Activated naive CD4-positive, alpha-beta T cell treated with anti-CD3 and anti-CD28 coated beads, Interleukin-2, amount 10 ng/mL, durations not matched to agents 7 days and 5 days (primary cell): Measurements from ENCODE around the gene AIPL1.

ENCODE experiments used
- CTCF ChIA-PET: fragments of 350-600 bp; sonication (Branson Sonifier 250); formaldehyde crosslinking; loops from one replicate; lab custom pipeline; 2021; ENCODE audit warnings: antibody characterized with exemption; lab: Charles Lee
- DNase-seq: peaks from one replicate; pipeline ENCODE4 v3.0.0-alpha.2; 2020
- H3K27ac Mint-ChIP-seq: one replicate; pipeline ENCODE4 v1.8.0; 2021; ENCODE audit warnings: mild to moderate bottlenecking, moderate library complexity, mixed read lengths
- H3K27me3 Mint-ChIP-seq: one replicate; pipeline ENCODE4 v1.8.0; 2021; ENCODE audit warnings: mild to moderate bottlenecking, mixed read lengths
- H3K36me3 Mint-ChIP-seq: one replicate; pipeline ENCODE4 v1.8.0; 2021; ENCODE audit warnings: mixed read lengths
- H3K4me1 Mint-ChIP-seq: one replicate; pipeline ENCODE4 v1.8.0; 2021; ENCODE audit warnings: mixed read lengths
- H3K4me3 Mint-ChIP-seq: one replicate; pipeline ENCODE4 v1.8.0; 2021; ENCODE audit warnings: mild to moderate bottlenecking, moderate library complexity, mixed read lengths
- H3K9me3 Mint-ChIP-seq: one replicate; pipeline ENCODE4 v1.8.0; 2021; ENCODE audit warnings: mixed read lengths

AIPL1 gene

DNA sequence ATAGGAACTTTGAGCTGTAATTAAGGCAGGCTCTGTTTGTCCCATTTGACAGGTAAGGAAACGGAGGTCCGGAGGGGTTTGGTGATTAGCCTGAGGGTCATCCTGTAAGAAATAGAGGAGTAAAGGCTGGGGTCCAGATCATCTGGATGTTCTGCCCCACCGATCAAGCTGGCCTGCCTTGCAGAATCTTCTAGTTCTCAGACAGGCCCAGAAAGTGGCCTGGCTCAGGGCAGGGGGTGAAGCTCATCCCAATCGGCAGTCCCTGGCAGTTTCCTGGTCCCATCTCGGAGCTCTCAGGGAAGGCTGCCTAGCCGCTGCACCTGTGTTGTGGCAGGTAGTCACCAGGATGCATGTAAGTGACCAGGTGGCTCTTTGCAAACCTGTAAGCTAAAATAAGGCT lies 13.6 kb upstream of the AIPL1 start:
- Mint-ChIP-seq H3K4me3 (no peak overlapping the region), H3K27ac (no peak overlapping the region), H3K27me3 (peaks cover 21% of the 10 kb centered on the region), H3K9me3 (no peaks in the 10 kb centered on the region), H3K36me3 (peaks cover 25% of the 10 kb centered on the region), H3K4me1 (peaks cover 21% of the 10 kb centered on the region)
- DNase-seq: no peak
- CTCF ChIA-PET: interaction anchor here (0.7 kb wide), 1 partner anchor 18 kb away, joined by 3 read pairs; no protein-coding TSS in a partner anchor

DNA sequence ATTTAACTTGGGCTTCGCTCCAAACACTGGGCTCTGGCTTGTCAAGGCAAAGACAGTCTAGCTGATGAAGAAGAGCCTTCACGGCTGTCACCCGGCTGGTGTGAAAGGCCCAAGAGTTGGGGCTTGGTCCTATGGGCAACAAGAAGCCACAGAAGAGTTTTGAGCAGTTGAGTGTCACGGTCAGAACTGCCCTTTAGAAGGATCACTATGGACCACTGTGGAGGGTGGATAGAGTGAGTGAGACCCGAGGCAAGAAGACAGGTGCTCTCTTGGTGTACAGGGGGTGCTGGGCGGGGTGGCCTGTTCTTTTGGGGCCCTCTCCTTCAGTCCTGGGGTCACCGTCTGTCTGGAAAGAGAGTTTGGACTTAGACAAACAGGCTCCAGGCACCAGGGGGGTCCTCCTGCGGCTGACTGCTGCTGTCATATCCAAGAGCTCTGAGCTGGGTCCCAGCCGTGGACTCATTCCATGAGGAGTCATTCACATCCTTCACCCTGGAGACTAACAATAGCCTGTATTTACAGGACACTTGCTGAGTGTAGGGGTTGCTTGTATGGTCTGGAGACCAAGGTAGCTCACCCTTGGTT lies 11.7 kb upstream of the AIPL1 start:
- no peak overlapping the region for H3K4me3 Mint-ChIP-seq
- CTCF ChIA-PET: interaction anchor here (0.6 to 1.3 kb wide), 4 partner anchors 10 to 1464 kb away, joined by 3 to 4 read pairs (median 3); no protein-coding TSS in a partner anchor
- no peak for DNase-seq
- no peak overlapping the region for H3K27ac Mint-ChIP-seq
- peaks cover 25% of the 10 kb centered on the region for H3K36me3 Mint-ChIP-seq
- H3K9me3 Mint-ChIP-seq: no peaks in the 10 kb centered on the region
- H3K27me3 Mint-ChIP-seq: peaks cover 14% of the 10 kb centered on the region
- peaks cover 25% of the 10 kb centered on the region for H3K4me1 Mint-ChIP-seq

DNA sequence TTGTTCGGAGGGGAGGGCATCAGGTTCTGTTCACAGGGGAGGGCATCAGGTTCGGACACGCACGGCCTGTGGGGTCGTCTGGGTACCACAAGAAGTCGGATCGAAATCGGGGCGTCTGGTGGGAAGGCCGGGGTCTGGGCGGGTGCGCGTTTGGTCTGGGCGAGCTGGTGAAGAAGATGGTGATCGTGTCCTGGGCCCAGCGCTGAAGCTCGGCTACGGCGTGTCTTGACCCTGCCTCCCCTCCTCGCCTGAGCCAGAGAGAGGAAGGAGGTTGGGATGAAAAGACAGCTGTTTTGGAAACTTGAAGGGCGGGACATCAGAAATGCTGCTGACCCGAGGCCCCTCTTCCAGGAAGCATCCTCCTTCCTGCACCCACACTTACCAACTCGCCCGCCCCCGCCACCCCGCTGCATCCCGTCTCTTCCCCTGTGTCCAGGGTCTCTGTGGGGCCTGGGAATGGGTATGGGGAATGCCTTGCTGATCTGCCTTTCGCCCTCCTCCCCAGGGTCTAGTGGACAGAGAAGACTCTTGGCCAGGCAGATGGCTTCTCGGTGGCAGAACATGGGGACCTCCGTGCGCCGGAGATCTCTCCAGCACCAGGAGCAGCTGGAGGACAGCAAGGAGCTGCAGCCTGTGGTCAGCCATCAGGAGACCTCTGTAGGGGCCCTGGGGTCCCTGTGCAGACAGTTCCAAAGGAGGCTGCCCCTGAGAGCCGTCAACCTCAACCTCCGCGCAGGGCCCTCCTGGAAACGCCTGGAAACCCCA lies 9.8 kb upstream of the AIPL1 start:
- H3K9me3 Mint-ChIP-seq: no peaks in the 10 kb centered on the region
- CTCF ChIA-PET: no interaction called here
- peaks cover 26% of the 10 kb centered on the region for H3K27me3 Mint-ChIP-seq
- peak overlapping the region; percentile 97 for H3K4me3 Mint-ChIP-seq
- no peak for DNase-seq
- H3K27ac Mint-ChIP-seq: peak overlapping the region; percentile 90
- peaks cover 21% of the 10 kb centered on the region for H3K36me3 Mint-ChIP-seq
- H3K4me1 Mint-ChIP-seq: peaks cover 25% of the 10 kb centered on the region

DNA sequence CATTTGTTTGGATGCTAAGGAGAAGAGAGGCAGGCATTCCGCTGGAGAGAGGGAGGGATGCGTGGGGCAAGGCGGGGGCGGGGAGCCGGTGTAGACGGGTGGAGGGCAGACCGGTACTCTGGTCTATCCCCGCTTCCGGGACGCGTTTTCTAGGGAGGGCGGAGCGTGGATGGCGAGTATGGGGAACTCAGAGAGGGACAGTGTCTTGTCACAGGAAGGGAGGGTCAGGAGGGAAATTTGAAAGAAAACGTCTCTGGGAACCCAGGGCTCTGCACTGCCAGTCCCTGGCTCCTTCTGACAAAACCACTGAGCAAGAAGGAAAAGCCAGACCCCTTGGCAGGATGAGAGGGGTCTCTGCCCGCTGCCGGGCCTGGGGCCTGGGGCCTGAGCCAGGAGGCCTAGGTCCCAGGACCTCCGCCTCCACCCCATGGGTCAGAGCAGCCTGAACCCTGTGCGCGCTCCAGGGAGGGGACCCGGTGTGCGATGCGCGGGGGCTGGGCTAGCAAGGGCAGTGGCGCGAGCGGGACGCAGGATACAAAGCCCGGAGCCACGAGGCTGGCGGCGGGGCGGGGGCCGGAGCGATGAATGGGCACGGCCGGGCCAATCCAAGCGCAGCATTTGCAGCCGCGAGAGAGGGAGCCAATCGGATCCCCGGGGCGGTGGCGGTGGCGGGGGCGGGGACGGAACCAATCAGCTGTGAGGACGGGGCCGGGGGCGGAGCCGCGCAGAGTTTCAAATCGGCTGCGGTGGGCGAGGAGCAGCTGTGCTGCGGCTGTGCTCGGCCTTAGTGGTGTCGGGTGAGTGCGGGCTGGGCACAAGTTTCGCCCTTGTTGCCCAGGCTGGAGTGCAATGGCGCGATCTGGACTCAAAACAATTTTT lies 9.0 kb upstream of the AIPL1 start, which contains the start of gene PIMREG:
Gene PIMREG, plus strand, starts transcription at position 764 of the 879 bp plus-strand sequence. CDS start 656 bp downstream, outside the sequence.
- DNase-seq: peak; percentile 97
- H3K9me3 Mint-ChIP-seq: no peaks in the 10 kb centered on the region
- peak within 1 kb of the TSS; percentile 90 for H3K27ac Mint-ChIP-seq
- CTCF ChIA-PET: no interaction called here
- peaks cover 34% of the 10 kb centered on the region for H3K27me3 Mint-ChIP-seq
- peaks cover 25% of the 10 kb centered on the region for H3K4me1 Mint-ChIP-seq
- peak within 1 kb of the TSS; percentile 97 for H3K4me3 Mint-ChIP-seq
- peaks cover 15% of the 10 kb centered on the region for H3K36me3 Mint-ChIP-seq

DNA sequence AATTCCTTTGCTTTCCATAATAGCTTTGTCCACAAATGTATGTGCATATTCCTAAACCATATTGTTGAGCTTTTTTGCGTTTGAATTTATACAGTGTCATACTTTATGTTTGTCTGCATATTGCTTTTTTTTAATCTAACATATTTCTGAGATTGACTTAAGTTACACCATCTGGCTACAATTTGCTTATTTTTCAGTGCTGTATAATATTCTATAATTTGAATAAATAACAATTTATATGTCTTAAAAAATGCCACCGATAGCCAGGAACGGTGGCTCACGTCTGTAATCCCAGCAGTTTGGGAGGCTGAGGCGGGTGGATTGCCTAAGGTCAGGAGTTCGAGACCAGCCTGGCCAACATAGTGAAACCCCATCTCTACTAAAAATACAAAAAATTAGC lies 7.9 kb upstream of the AIPL1 start:
- peaks cover 12% of the 10 kb centered on the region for H3K36me3 Mint-ChIP-seq
- no peak overlapping the region for H3K4me3 Mint-ChIP-seq
- DNase-seq: no peak
- H3K27me3 Mint-ChIP-seq: peaks cover 42% of the 10 kb centered on the region
- peaks cover 25% of the 10 kb centered on the region for H3K4me1 Mint-ChIP-seq
- no peaks in the 10 kb centered on the region for H3K9me3 Mint-ChIP-seq
- no peak overlapping the region for H3K27ac Mint-ChIP-seq
- CTCF ChIA-PET: no interaction called here

DNA sequence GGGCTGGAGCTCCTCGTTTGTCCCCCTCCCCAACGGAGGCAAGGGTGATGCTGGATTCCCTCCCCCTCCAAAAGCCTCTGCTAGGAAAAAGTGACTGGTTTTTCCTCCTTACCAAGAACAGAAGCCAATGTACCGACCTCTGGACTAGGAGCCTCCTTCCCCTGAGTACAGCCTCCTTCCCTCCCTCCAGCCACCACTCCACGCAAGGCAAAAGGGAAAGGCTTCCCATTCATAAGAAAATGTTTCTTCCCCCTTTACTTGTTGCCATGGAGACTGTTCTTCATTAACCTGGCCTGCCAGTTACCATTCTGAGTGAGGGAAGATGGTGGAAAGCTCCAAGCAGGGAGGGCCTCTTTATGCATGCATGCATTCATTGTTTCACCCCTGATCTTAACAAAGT lies 5.0 kb upstream of the AIPL1 start:
- DNase-seq: no peak
- Mint-ChIP-seq H3K9me3 (no peaks in the 10 kb centered on the region), H3K4me1 (peaks cover 17% of the 10 kb centered on the region), H3K36me3 (peaks cover 3% of the 10 kb centered on the region), H3K27me3 (peaks cover 70% of the 10 kb centered on the region), H3K27ac (no peak overlapping the region), H3K4me3 (no peak overlapping the region)
- CTCF ChIA-PET: interaction anchor here (0.5 to 1.5 kb wide), 2 partner anchors 16 to 165 kb away, joined by 3 read pairs; no protein-coding TSS in a partner anchor

DNA sequence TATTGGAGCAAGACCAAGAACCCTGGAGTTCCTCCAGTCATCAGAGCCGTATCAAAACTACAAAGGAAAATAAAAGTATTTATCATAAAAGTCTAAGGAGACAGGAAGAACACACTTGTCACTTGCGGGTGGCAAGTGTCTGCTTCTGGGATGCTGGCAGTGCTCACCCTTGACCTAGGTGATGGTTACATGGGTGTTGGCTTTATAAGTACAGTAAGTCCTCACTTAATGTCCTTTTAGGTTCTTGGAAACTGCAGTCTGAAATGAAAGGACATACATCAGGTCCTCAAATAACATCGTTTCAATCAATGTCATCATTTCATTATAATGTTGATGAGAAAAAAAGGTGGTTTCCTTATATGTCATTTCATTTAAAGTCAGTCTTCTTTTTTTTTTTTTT lies 3.0 kb upstream of the AIPL1 start:
- H3K4me3 Mint-ChIP-seq: no peak overlapping the region
- H3K9me3 Mint-ChIP-seq: no peaks in the 10 kb centered on the region
- CTCF ChIA-PET: interaction anchor here (0.7 kb wide), 1 partner anchor 9 kb away, joined by 3 read pairs; no protein-coding TSS in a partner anchor
- H3K4me1 Mint-ChIP-seq: peaks cover 2% of the 10 kb centered on the region
- no peaks in the 10 kb centered on the region for H3K36me3 Mint-ChIP-seq
- peaks cover 78% of the 10 kb centered on the region for H3K27me3 Mint-ChIP-seq
- DNase-seq: no peak
- H3K27ac Mint-ChIP-seq: no peak overlapping the region

DNA sequence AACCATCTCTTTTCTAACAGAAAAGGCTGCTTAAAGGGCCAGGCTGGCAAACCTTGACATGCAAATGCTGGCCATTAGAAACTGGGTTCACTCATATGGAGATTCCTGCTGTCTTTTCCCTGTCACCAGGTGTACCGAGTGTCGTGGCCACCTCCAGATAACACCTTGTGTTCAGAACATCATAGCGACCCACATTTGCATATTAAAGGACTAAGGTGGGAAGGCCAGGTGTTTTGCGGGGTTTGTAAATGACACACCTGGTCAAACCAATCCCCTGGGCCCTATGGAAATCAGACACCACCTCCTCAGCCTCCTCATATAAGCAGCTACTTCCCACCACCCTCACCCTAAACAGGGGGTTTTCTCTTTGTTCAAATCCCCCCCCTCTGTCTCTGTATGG lies 2.5 kb upstream of the AIPL1 start:
- Mint-ChIP-seq H3K36me3 (no peaks in the 10 kb centered on the region), H3K27me3 (peaks cover 83% of the 10 kb centered on the region), H3K4me1 (peaks cover 2% of the 10 kb centered on the region), H3K9me3 (no peaks in the 10 kb centered on the region), H3K27ac (no peak overlapping the region), H3K4me3 (no peak overlapping the region)
- DNase-seq: no peak
- CTCF ChIA-PET: interaction anchor here (0.7 to 1.7 kb wide), 3 partner anchors 9 to 850 kb away, joined by 3 to 5 read pairs (median 3); no protein-coding TSS in a partner anchor

DNA sequence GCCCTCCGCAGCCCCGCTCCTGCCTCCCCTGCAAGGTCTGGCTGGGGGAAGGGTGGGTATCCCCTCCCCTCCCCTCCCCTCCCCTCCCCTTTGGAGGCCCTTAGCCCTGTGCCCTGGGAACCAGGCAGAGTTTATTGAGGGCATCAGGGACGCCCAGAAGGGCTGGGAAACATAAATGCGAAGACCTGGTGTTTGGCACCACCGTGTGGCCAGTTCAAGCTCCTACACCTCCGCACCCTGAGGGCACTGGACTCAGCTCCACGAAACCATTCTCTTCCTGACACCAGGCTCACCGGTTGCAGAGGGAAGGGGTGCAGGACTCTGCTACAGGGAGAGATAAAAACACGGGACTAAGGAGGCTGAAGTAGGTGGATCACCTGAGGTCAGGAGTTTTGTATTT lies 1.0 kb upstream of the AIPL1 start:
- no peak overlapping the region for H3K27ac Mint-ChIP-seq
- peaks cover 7% of the 10 kb centered on the region for H3K9me3 Mint-ChIP-seq
- H3K36me3 Mint-ChIP-seq: no peaks in the 10 kb centered on the region

DNA sequence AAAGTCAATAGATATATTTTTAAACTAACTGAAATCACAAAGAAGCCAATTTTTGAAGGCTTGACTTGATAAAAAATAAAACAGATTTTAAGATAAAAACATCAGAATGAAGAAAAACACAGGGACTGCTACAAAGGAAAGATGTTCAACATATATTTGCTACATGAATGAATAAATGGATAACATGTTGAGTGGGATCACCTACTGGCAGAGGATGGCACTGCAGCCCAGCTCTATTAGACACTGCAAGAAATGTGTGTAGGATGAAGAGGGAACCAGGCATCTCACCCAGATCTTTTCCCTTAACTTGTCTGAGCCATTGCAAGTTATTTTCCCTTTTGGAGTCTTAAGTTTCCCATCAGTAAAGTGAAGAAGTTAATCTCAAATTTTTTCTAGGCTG lies 4.2 kb downstream of the AIPL1 start:
- no peak for DNase-seq
- H3K27ac Mint-ChIP-seq: no peak overlapping the region
- H3K9me3 Mint-ChIP-seq: peaks cover 16% of the 10 kb centered on the region
- no peak overlapping the region for H3K4me3 Mint-ChIP-seq
- peaks cover 94% of the 10 kb centered on the region for H3K27me3 Mint-ChIP-seq
- H3K36me3 Mint-ChIP-seq: peaks cover 5% of the 10 kb centered on the region
- H3K4me1 Mint-ChIP-seq: peaks cover 19% of the 10 kb centered on the region
- CTCF ChIA-PET: interaction anchor here (0.9 kb wide), 1 partner anchor 18 kb away, joined by 3 read pairs; no protein-coding TSS in a partner anchor

More for the DNA sequence above, 1.0 kb upstream of the AIPL1 start:
- CTCF ChIA-PET: interaction anchor here (0.8 to 1.7 kb wide), 12 partner anchors 10 to 849 kb away, joined by 3 to 8 read pairs (median 4); no protein-coding TSS in a partner anchor
- Mint-ChIP-seq H3K4me1 (peaks cover 2% of the 10 kb centered on the region), H3K4me3 (no peak overlapping the region), H3K27me3 (peaks cover 89% of the 10 kb centered on the region)
- DNase-seq: peak; percentile 78

DNA sequence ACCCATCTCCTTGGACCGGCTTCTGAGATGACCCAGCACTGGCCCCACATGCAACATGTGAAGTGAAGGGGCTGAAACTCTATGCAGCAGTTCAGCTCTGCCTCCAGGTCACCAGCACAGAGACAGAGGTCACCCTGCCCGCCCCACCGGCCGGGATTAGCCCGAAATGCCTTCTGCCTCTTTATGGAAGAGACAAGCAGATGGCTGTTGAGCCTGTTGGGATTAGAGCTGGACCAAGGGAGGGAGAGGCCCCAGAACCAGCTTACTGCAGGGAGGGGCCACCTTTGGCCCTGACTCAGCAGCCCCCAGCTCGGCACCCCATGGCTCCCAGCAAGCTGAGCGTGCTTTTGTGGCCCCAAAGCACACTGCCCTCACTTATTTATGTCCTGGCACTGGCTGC lies 5.7 kb downstream of the AIPL1 start:
- no peak for DNase-seq
- peaks cover 5% of the 10 kb centered on the region for H3K36me3 Mint-ChIP-seq
- no peak overlapping the region for H3K27ac Mint-ChIP-seq
- no peak overlapping the region for H3K4me3 Mint-ChIP-seq
- H3K4me1 Mint-ChIP-seq: peaks cover 19% of the 10 kb centered on the region
- H3K9me3 Mint-ChIP-seq: peaks cover 16% of the 10 kb centered on the region
- CTCF ChIA-PET: interaction anchor here (1.2 kb wide), 1 partner anchor 8 kb away, joined by 3 read pairs; no protein-coding TSS in a partner anchor
- H3K27me3 Mint-ChIP-seq: peaks cover 94% of the 10 kb centered on the region

DNA sequence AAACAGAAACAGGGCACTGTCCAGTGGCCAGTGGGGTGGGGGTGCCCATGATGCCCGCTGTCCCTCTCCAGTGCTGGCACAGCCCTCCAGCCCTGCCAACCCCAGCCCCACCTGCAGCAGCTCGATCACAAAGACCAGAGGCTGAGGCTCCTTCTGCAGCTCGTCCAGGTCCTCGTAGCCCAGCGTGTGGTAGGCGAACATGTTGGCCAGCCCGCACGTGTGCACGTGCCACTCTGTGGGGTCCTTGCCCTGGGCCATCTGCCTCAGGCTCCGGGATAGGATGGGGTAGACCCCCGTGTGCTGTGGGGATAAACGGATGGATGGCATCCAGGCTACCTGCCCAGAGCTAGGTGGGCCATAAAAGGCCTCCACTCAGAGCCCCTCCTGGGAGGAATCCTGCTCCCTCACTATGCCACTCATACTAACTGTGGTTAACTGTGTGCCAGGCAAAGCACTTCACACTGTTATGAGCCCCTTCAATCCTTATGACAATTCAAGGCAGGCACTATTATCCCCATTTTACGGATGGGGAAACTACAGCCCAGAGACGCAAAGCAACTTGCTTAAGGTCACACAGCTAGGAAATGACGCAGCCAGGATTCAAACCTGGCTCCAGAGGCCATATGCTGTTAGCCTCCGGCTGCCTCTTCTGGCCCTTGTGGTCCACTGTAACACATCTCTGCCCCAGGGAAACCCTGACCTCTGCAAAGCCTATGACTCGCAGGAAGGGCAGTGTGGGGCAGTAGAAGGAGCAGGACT lies 6.5 kb downstream of the AIPL1 start:
- H3K9me3 Mint-ChIP-seq: peaks cover 16% of the 10 kb centered on the region
- peak overlapping the region; percentile 59 for H3K27ac Mint-ChIP-seq
- peaks cover 94% of the 10 kb centered on the region for H3K27me3 Mint-ChIP-seq
- H3K4me3 Mint-ChIP-seq: no peak overlapping the region
- CTCF ChIA-PET: interaction anchor here (1.2 kb wide), 1 partner anchor 9 kb away, joined by 3 read pairs; no protein-coding TSS in a partner anchor
- H3K36me3 Mint-ChIP-seq: peaks cover 5% of the 10 kb centered on the region
- no peak for DNase-seq
- peaks cover 19% of the 10 kb centered on the region for H3K4me1 Mint-ChIP-seq

DNA sequence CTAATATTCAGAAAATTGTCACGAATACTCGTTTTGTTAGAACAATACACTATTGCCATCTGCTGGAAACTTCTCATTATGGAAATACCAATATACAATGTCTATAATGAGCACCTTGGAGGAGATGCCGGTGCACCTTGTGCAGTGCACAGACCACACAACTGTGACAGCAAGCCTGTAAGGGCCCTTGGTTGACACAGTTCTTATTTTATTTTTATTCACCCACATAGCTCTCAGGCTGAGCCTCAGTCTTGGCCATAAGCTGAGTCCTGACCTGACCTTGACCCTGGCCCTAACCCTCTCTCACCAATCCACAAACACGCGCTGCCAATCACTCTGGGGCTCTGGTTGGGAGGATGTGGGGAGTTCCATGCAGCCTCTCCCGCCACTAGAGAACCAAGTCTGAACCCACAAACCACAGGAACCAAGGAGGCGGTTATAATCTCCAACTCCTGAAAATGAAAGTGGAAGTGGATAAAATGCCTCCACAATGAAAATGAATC lies 7.6 kb downstream of the AIPL1 start:
- Mint-ChIP-seq H3K36me3 (peaks cover 5% of the 10 kb centered on the region), H3K9me3 (peaks cover 16% of the 10 kb centered on the region), H3K27me3 (peaks cover 94% of the 10 kb centered on the region), H3K27ac (peak overlapping the region; percentile 84), H3K4me3 (peak overlapping the region; percentile 59), H3K4me1 (peaks cover 19% of the 10 kb centered on the region)
- CTCF ChIA-PET: interaction anchor here (0.6 to 1.0 kb wide), 2 partner anchors 8 to 721 kb away, joined by 3 read pairs; partner anchors contain the start of gene AIPL1
- DNase-seq: peak; percentile 85
